ENCODE measurements around the gene RSAD2. TPM values are rescaled to one million over a fixed set of nuclear protein-coding genes. Genes with fewer than 3 reads are reported as not detected.

RSAD2 gene
- total RNA-seq, 3 donors from 2014 or later, result 0.33 to 4.8 (median 2.9) TPM

DNA sequence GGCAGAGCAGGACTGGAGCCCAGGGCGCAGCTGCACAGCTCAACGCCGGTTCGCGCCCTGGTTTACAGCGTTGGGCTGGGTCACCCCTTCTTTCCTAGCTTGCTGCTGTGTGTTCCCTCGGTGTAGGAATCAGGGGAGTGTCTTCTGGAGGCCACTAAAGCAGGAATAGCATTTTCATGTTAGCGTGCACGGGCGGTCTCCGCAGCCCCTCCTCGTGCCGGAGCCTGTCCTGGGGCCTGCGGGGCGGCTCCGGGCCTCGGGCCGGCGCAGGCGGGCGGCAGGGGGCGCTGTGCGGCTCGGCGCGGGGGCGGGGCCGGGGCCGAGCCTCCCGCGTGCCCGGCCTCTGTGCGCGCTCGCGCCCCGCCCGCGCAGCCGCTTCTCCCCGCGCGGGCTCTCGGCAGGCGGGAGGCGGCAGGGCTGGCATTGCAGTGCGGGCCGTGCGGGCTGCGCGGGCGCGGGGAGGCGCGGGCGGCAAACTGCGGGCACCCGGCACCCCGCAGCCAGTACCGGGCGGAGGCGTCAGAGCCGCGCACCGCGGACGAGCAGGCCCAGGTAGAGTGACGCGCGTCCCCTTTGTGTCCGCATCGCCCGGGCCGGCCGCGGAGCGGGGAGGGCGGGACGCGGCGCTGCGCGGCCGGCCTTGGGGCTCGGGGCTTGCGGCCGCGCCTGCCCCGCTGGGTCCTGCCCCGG, 39.6 kb downstream of the RSAD2 start, which contains the start of gene RNF144A:
TSS of gene RNF144A (plus strand) at position 342 of the 690 bp plus-strand sequence. CDS start 79,515 bp downstream, outside the sequence.
- DNase-seq (ENCODE audit: low spot score in 2 of 2), result no peak
- TF ChIP-seq POLR2A (IDR thresholded peaks at IDR 0.05) (no peak), POLR2AphosphoS5 (IDR thresholded peaks at IDR 0.05) (peak in 1 of 3 donors; percentile 32)
- TF ChIP-seq, protein P1, sequence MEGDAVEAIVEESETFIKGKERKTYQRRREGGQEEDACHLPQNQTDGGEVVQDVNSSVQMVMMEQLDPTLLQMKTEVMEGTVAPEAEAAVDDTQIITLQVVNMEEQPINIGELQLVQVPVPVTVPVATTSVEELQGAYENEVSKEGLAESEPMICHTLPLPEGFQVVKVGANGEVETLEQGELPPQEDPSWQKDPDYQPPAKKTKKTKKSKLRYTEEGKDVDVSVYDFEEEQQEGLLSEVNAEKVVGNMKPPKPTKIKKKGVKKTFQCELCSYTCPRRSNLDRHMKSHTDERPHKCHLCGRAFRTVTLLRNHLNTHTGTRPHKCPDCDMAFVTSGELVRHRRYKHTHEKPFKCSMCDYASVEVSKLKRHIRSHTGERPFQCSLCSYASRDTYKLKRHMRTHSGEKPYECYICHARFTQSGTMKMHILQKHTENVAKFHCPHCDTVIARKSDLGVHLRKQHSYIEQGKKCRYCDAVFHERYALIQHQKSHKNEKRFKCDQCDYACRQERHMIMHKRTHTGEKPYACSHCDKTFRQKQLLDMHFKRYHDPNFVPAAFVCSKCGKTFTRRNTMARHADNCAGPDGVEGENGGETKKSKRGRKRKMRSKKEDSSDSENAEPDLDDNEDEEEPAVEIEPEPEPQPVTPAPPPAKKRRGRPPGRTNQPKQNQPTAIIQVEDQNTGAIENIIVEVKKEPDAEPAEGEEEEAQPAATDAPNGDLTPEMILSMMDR (IDR thresholded peaks at IDR 0.05), result peak in 2 of 3 donors; percentile 22 to 45
- Histone ChIP-seq H3K4me3 (peak within 1 kb of the TSS; percentile 70 to 96 (median 79)), H3K27ac (peak within 1 kb of the TSS; percentile 64 to 69), H3K9me3 (no peaks in the 10 kb centered on the region), H3K36me3 (no peaks in the 10 kb centered on the region), H3K27me3 (no peaks in the 10 kb centered on the region), H3K4me1 (no peaks in the 10 kb centered on the region)
- intact Hi-C loops (cut with DNase I; ENCODE audit: low total_unique reads), result loop anchor here (10.0 kb wide), 1 partner anchor 88 kb away; no protein-coding TSS in a partner anchor

DNA sequence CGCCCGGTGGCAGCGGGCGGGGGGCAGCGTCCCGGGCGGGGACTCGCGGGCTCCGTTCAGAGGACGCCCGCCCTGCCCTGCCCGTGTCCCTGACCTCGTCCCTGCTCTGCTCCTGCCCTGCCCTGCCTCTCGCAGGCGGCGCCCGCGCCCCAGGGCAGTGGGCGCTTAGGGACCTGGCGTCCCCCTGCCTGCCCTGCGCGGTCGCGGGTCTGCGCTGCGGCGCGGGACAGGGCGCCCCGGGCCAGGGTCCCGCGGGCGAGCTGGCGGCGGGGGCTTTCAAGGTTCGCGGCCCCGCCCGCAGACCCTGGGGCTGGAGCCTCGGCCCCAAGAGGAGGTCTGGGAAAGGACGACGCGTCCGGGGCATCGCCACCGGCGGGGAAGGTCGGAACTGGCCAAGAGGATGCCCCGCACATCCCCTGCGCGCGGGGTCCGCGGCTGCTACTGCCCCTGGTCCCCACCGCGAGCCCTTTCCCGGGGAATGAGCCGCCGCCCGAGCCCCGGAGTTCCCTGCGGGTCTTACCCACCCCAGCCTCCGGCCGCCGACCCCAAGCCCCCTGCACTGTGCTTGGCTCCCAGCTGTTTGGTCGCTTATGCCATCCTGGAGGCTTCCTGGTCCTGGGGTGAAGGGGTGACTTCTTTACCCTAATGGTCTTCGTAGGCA, 40.3 kb downstream of the RSAD2 start:
- no peak for DNase-seq (ENCODE audit: low spot score in 2 of 2)
- peak overlapping the region; percentile 70 to 96 (median 79) for H3K4me3 ChIP-seq
- H3K9me3 ChIP-seq, result no peaks in the 10 kb centered on the region
- H3K36me3 ChIP-seq, result no peaks in the 10 kb centered on the region
- no peaks in the 10 kb centered on the region for H3K4me1 ChIP-seq
- H3K27ac ChIP-seq, result peak overlapping the region; percentile 64 to 69
- no peaks in the 10 kb centered on the region for H3K27me3 ChIP-seq
- TF ChIP-seq POLR2AphosphoS5 (IDR thresholded peaks at IDR 0.05) (no peak), POLR2A (IDR thresholded peaks at IDR 0.05) (no peak)
- TF ChIP-seq, protein P1 (IDR thresholded peaks at IDR 0.05), result no peak
- intact Hi-C loops (cut with DNase I; ENCODE audit: low total_unique reads), result loop anchor here (10.0 kb wide), 1 partner anchor 87 kb away; no protein-coding TSS in a partner anchor

DNA sequence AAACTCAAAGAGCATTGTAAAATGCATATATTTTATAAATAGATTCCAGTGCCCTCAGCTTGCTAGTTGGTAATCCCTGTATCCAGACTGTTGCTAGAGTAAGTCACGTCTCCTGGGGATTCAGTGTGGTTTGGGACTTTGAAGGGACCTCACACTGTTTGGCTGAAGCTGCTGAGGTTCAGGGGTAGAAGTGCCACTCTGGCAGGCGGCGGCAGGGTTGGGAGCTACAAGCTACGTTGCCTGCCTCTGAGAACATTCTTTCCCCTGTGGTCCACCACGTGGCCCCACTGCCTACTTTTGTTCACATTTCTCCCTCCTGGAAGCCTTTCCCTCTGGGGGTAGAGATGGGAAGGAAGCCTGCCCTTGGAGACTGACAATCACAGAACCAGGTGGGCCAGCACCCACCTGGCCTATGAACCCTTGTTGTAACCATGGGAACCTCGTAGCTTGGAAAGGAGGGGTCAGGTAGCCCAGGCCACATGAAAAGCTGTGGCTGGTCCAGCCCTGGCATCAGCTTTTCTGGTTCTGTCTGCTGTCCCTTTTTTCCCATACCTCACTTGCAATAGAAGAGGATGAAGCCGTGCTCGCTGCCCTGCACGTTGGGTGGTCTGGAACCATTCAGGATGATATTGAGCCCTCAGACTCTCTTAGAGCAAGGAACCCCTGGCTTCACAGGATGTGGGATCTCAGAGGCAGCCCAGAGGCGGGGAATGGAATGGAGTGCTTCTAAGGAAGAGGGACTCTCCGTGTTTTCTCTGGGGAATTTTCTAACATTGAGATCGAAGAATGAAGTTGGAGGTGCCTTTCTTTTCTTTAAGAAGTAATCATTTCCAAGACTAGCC, 42.5 kb downstream of the RSAD2 start:
- TF ChIP-seq POLR2AphosphoS5 (IDR thresholded peaks at IDR 0.05) (no peak), POLR2A (IDR thresholded peaks at IDR 0.05) (no peak)
- TF ChIP-seq, protein P1 (IDR thresholded peaks at IDR 0.05), result no peak
- Histone ChIP-seq H3K27me3 (no peaks in the 10 kb centered on the region), H3K36me3 (no peaks in the 10 kb centered on the region), H3K27ac (no peak overlapping the region), H3K9me3 (no peaks in the 10 kb centered on the region), H3K4me3 (no peak overlapping the region), H3K4me1 (no peaks in the 10 kb centered on the region)
- intact Hi-C loops (cut with DNase I; ENCODE audit: low total_unique reads), result loop anchor here (10.0 kb wide), 1 partner anchor 85 kb away; no protein-coding TSS in a partner anchor
- DNase-seq (ENCODE audit: low spot score in 2 of 2), result no peak

DNA sequence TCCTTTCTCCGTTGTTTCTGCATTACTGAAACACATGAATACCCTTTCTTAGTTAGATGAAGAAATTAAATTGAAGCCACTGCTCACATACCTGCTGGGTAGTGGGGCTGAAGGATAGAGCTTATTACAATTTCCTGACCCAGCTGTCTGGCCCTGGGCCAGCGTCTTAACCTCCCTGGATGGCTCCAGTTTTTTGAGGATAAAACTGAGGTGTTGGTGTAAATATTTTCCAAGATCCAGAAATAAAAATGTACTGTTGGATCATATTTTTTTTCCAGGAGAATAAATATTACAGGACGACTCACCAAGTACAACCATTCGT, 43.1 kb downstream of the RSAD2 start:
- no peaks in the 10 kb centered on the region for H3K9me3 ChIP-seq
- no peaks in the 10 kb centered on the region for H3K36me3 ChIP-seq
- intact Hi-C loops (cut with DNase I; ENCODE audit: low total_unique reads), result no loop called here
- no peak overlapping the region for H3K4me3 ChIP-seq
- TF ChIP-seq POLR2AphosphoS5 (IDR thresholded peaks at IDR 0.05) (no peak), POLR2A (IDR thresholded peaks at IDR 0.05) (no peak)
- TF ChIP-seq, protein P1 (IDR thresholded peaks at IDR 0.05), result no peak
- no peak for DNase-seq (ENCODE audit: low spot score in 2 of 2)
- no peaks in the 10 kb centered on the region for H3K27me3 ChIP-seq
- no peak overlapping the region for H3K27ac ChIP-seq
- H3K4me1 ChIP-seq, result no peaks in the 10 kb centered on the region

Data from breast epithelium (tissue), 4 donors.